Esophagus squamous epithelium (tissue), 4 donors: ENCODE measurements around the gene MOB1A.

Source experiments
- POLR2A ChIP-seq, 4 donors: fragments of 450-650 bp; IDR thresholded peaks; one replicate each; pipeline ENCODE4 v1.6.1; 2017; ENCODE audit warnings: antibody characterized with exemption in 4 of 4, mild to moderate bottlenecking in 4 of 4, moderate library complexity in 3 of 4
- TF ChIP-seq, protein P1 (sequence below), 6 experiments: fragments of 450-650 bp in 4 of 6; fragments of 200-600 bp in 2 of 6; sonication (generic) in 2 of 6; IDR thresholded peaks; one replicate each; pipeline ENCODE4 v1.5.1; 2016 to 2019; ENCODE audit warnings: antibody characterized with exemption in 6 of 6, mild to moderate bottlenecking in 4 of 6, moderate library complexity in 4 of 6

DNA sequence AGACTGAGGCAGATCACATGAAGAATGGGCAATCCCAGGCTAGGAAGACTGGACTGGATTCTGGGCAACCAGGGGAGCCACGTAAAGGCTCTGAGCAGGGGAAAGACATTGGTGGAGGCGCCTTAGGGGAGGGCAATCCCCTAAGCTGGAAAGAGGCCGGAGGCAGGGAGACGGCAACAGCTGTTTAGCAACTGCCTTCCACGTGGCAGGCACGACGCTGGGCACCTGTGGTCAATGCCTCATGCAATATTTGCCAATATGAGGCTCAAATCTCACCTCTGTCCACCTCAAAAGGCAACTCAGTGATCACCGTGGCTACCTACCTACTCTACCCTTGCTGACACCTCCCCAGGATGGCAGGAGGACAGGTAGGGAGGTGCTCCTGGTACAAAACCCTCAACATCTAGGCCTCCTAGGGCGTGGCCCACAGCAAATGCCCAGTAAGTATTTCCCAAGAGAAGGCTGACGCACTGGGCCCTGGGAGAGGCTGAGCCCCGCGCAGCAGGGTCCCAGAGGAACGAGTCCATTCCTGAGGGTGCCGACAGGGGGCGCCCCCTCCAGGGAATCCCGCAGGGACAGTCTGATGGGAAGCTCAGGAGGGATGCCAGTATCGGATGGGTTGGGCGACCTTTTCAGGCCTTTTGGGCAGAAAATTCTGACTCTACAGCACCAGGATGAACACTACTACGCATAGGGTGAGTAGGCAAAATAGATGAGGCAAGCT, 39.9 kb downstream of the MOB1A start:
- TF ChIP-seq, protein P1, sequence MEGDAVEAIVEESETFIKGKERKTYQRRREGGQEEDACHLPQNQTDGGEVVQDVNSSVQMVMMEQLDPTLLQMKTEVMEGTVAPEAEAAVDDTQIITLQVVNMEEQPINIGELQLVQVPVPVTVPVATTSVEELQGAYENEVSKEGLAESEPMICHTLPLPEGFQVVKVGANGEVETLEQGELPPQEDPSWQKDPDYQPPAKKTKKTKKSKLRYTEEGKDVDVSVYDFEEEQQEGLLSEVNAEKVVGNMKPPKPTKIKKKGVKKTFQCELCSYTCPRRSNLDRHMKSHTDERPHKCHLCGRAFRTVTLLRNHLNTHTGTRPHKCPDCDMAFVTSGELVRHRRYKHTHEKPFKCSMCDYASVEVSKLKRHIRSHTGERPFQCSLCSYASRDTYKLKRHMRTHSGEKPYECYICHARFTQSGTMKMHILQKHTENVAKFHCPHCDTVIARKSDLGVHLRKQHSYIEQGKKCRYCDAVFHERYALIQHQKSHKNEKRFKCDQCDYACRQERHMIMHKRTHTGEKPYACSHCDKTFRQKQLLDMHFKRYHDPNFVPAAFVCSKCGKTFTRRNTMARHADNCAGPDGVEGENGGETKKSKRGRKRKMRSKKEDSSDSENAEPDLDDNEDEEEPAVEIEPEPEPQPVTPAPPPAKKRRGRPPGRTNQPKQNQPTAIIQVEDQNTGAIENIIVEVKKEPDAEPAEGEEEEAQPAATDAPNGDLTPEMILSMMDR (IDR thresholded peaks at IDR 0.05) = no peak
- TF ChIP-seq POLR2A (IDR thresholded peaks at IDR 0.05) = no peak
